Dermis lymphatic vessel endothelial cell (primary cell): ENCODE measurements around the gene CBLL2. TPM values are rescaled to one million over a fixed set of nuclear protein-coding genes. Genes with fewer than 3 reads are reported as not detected.

Experiments
- total RNA-seq: library from RNA; depleted of rRNA; stranded (reverse); fragments of >200 nt; gene quantifications from 2 replicates; pipeline ENCODE4 v1.2.1, GENCODE V29; 2014

Gene CBLL2
- total RNA-seq, result not detected in 2 replicates

GRCh38 chrX:22272613-22273012 lies at the start of gene CBLL2:
TSS of gene CBLL2 (plus strand) at chrX:22272913. CDS start at chrX:22272992, 79 bp downstream.

Other genes starting within 250 kb of the CBLL2 start
- 0.33 and 0.43 TPM in 2 replicates for gene PHEX, start 240.6 kb upstream of the CBLL2 start, total RNA-seq